Panc1 (cell line): ENCODE measurements around the gene HSPBP1.

Experiments
- CTCF ChIP-seq: fragments of 450-650 bp; IDR thresholded peaks from 2 replicates; pipeline ENCODE4 v1.5.1; 2017; ENCODE audit warnings: mild to moderate bottlenecking
- POLR2AphosphoS5 ChIP-seq: IDR thresholded peaks from 2 replicates; pipeline ENCODE4 v1.6.1; 2012; ENCODE audit warnings: mild to moderate bottlenecking, low read depth, low read length, moderate library complexity
- REST ChIP-seq, 2 experiments: IDR thresholded peaks; 2 replicates each; pipeline ENCODE4 v1.6.1; 2011 to 2012; ENCODE audit warnings: low read depth in 2 of 2, control low read depth in 1 of 2, low read length in 1 of 2, mild to moderate bottlenecking in 1 of 2, moderate library complexity in 1 of 2; ENCODE audit not compliant: insufficient read depth in 1 of 2
- TCF7L2 ChIP-seq: IDR thresholded peaks from 2 replicates; pipeline ENCODE4 v1.6.1; 2011; ENCODE audit warnings: mild to moderate bottlenecking, low read depth, low read length, inconsistent platforms

- TF ChIP-seq POLR2AphosphoS5 (no peak), CTCF (no peak), REST (IDR thresholded peaks at IDR 0.05; ENCODE audit: insufficient read depth in 1 of 2, low read depth in 2 of 2, low read length in 1 of 2) (no peak), TCF7L2 (no peak)
Observed at GRCh38 chr19:55305491-55305890, 25.6 kb upstream of the HSPBP1 start.
